ENCODE measurements around the gene MYO1A.

DNA sequence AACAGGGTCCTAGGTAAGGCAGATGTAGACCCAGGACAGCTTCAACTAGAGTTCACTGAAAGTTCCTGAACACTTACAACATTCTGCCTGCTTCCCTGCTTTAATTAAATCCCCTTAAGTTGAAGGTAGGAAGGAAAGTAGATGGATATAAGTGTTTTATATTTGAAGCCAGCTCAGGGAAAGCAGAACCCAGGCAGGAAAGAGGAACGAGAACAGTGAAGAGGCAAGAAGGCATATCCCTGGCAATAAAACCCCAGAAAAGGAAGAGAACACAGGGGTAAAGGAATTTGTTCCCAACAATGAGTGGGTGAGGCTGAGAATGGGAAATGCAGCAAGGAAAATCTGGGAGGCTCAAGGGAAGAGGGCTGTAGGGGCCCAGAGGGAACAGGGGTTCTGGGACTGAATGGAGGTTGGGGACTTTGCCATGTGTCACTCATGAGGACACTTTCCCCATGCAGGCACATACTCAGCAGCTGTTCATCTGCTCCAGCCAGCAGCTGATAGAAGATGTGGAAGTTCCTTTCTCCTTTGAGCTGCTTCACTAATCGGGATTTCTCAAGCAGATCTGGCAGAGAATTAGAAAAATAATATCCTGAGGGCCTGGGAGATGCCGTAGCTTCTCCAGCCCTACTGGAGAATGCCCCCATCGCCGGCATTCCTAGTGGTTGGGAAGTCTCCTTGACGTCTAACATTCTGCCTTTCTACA lies 3.7 kb downstream of the MYO1A start:
- TF ChIP-seq EZH2 (optimal IDR thresholded peaks at IDR 0.05; ENCODE audit: low read depth, low read length) (no peak), EZH2phosphoT487 (IDR thresholded peaks at IDR 0.05; ENCODE audit: low read length) (no peak)
- TF ChIP-seq, protein P1, sequence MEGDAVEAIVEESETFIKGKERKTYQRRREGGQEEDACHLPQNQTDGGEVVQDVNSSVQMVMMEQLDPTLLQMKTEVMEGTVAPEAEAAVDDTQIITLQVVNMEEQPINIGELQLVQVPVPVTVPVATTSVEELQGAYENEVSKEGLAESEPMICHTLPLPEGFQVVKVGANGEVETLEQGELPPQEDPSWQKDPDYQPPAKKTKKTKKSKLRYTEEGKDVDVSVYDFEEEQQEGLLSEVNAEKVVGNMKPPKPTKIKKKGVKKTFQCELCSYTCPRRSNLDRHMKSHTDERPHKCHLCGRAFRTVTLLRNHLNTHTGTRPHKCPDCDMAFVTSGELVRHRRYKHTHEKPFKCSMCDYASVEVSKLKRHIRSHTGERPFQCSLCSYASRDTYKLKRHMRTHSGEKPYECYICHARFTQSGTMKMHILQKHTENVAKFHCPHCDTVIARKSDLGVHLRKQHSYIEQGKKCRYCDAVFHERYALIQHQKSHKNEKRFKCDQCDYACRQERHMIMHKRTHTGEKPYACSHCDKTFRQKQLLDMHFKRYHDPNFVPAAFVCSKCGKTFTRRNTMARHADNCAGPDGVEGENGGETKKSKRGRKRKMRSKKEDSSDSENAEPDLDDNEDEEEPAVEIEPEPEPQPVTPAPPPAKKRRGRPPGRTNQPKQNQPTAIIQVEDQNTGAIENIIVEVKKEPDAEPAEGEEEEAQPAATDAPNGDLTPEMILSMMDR (IDR thresholded peaks at IDR 0.05; ENCODE audit: low read length), result no peak

Data from MM.1S (cell line).